ENCODE results near the gene C1QTNF12.

- TF ChIP-seq CTCF (IDR thresholded peaks at IDR 0.05; ENCODE audit: insufficient read depth, low read length, poor library complexity, severe bottlenecking) (no peak), EZH2phosphoT487 (conservative IDR thresholded peaks at IDR 0.05; ENCODE audit: low read length) (no peak)
These were observed 49.9 kb downstream of the C1QTNF12 start for GRCh38 chr1:1196431-1197187.
